Gastrocnemius medialis (tissue), 4 donors: ENCODE measurements around the gene TP53AIP1.
"Not testable (repeated sequence)": the region's sequence is repeated elsewhere in the genome, so short reads cannot be mapped to it uniquely, and the experiment has no call there.

Experiments used
- CTCF ChIP-seq, 5 experiments: fragments of 450-650 bp in 3 of 5; fragments of 200-600 bp in 2 of 5; sonication (generic) in 2 of 5; IDR thresholded peaks in 4 of 5; conservative IDR thresholded peaks in 1 of 5; 1 replicate in 4 of 5; 2 replicates in 1 of 5; pipeline ENCODE4 v1.5.1; 2016 to 2019; ENCODE audit warnings: antibody characterized with exemption in 5 of 5, mild to moderate bottlenecking in 3 of 5, moderate library complexity in 3 of 5
- POLR2A ChIP-seq, 2 donors: fragments of 450-650 bp; IDR thresholded peaks; one replicate each; pipeline ENCODE4 v1.6.1; 2017; ENCODE audit warnings: antibody characterized with exemption in 2 of 2, mild to moderate bottlenecking in 2 of 2, moderate library complexity in 2 of 2

- not testable (repeated sequence) for TF ChIP-seq CTCF (IDR thresholded peaks at IDR 0.05 in 4 of 5, conservative IDR thresholded peaks at IDR 0.05 in 1 of 5); POLR2A (IDR thresholded peaks at IDR 0.05)
Observed at GRCh38 chr11:128919635-128920034, 23.0 kb downstream of the TP53AIP1 start.
